NCI-H2227 (cell line): Measurements from ENCODE around the gene NLK.
"Not testable (repeated sequence)": the region's sequence is repeated elsewhere in the genome, so short reads cannot be mapped to it uniquely, and the experiment has no call there.

Experiments used
- DNase-seq: peaks from one replicate; lab custom pipeline; 2025; ENCODE audit not compliant: unreplicated experiment; lab: John Stamatoyannopoulos, UW

Gene NLK

GRCh38 chr17:28227316-28228108, 185.0 kb downstream of the NLK start:
- peak; percentile 94 for DNase-seq

GRCh38 chr17:28228109-28228840, 185.8 kb downstream of the NLK start:
- DNase-seq: no peak

- no peak for DNase-seq
These were observed 186.7 kb downstream of the NLK start for GRCh38 chr17:28228986-28229729.

- no peak for DNase-seq
These were observed 187.5 kb downstream of the NLK start for GRCh38 chr17:28230011-28230410.

- not testable (repeated sequence) for DNase-seq
These were observed 188.1 kb downstream of the NLK start for GRCh38 chr17:28230607-28231006.

- not testable (repeated sequence) for DNase-seq
These were observed 189.1 kb downstream of the NLK start for GRCh38 chr17:28231624-28232023.

GRCh38 chr17:28232966-28233870, 190.7 kb downstream of the NLK start:
- DNase-seq: not testable (repeated sequence)

- DNase-seq: not testable (repeated sequence)
These were observed 191.7 kb downstream of the NLK start for GRCh38 chr17:28233872-28234856.

GRCh38 chr17:28235066-28235700, 192.7 kb downstream of the NLK start:
- not testable (repeated sequence) for DNase-seq

- not testable (repeated sequence) for DNase-seq
These were observed 193.7 kb downstream of the NLK start for GRCh38 chr17:28236033-28236653.

GRCh38 chr17:28238547-28239270, 196.2 kb downstream of the NLK start:
- not testable (repeated sequence) for DNase-seq

- no peak for DNase-seq
These were observed 196.8 kb downstream of the NLK start for GRCh38 chr17:28239271-28239624.

- DNase-seq: no peak
These were observed 198.3 kb downstream of the NLK start for GRCh38 chr17:28240688-28241340.

GRCh38 chr17:28242791-28243190, 200.3 kb downstream of the NLK start:
- DNase-seq: no peak

GRCh38 chr17:28243268-28243667, 200.8 kb downstream of the NLK start:
- not testable (repeated sequence) for DNase-seq

GRCh38 chr17:28244446-28244845, 202.0 kb downstream of the NLK start:
- DNase-seq: no peak
